ENCODE measurements around the gene SLCO1C1. TPM values are rescaled to one million over a fixed set of nuclear protein-coding genes. Genes with fewer than 3 reads are reported as not detected.

SLCO1C1 gene
- polyA plus RNA-seq, 2 donors, result 0.04 to 0.12 TPM

DNA sequence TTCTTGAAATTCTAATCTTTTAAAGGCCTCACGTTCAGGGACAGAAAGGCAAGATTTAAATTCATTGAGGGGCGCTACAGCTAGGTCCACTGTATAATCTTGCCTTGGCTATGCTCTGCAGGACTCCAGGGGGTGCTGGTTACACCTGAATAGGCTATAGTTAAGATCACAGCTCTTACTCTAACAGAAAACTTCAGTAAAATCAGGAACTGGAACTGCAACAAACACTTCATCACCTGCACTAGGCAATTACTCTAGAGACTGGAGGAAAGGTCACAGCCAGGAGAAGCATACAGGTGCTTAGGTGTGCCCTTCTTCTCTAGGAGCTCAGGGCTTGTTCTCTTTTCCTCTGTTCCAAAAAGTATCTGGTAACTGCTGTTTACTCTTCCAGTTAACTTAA lies 20.9 kb downstream of the SLCO1C1 start:
- no peaks in the 10 kb centered on the region for H3K9me3 ChIP-seq (ENCODE audit: control insufficient read depth in 2 of 2, insufficient read depth in 1 of 2, low read depth in 1 of 2, low read length in 1 of 2)
- H3K27ac ChIP-seq (ENCODE audit: low read depth in 2 of 2, low read length in 1 of 2), result no peak overlapping the region
- H3K4me1 ChIP-seq (ENCODE audit: control insufficient read depth in 2 of 2, insufficient read depth in 2 of 2, low read length in 1 of 2), result no peaks in the 10 kb centered on the region
- H3K27me3 ChIP-seq (ENCODE audit: control insufficient read depth in 1 of 2, insufficient read depth in 2 of 2, low read length in 2 of 2), result no peaks in the 10 kb centered on the region
- H3K36me3 ChIP-seq (ENCODE audit: control insufficient read depth in 2 of 2, insufficient read depth in 2 of 2, low read length in 1 of 2), result no peaks in the 10 kb centered on the region
- 56 to 58% methylated on average over 2 of the region's 2 CpGs for WGBS, 2 donors
- no peak overlapping the region for H3K4me3 ChIP-seq (ENCODE audit: low read depth in 1 of 2, low read length in 2 of 2)

DNA sequence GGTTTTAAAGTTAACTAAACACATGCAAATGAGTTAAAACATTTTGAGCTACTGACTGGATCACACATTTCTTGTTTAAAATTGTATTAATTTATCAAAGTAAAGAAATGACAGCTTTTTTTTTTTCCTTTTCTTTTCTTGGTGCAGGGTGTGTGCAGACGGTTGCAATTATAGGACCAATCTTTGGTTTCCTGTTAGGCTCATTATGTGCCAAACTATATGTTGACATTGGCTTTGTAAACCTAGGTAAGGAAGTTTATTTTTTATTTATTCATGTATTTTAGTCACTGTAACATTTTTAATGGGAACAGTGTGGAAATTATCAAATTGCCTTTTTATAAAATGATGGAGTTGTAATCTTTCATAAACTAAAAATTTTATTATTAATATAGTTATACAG lies 21.9 kb downstream of the SLCO1C1 start:
- no peaks in the 10 kb centered on the region for H3K9me3 ChIP-seq (ENCODE audit: control insufficient read depth in 2 of 2, insufficient read depth in 1 of 2, low read depth in 1 of 2, low read length in 1 of 2)
- no peak overlapping the region for H3K4me3 ChIP-seq (ENCODE audit: low read depth in 1 of 2, low read length in 2 of 2)
- no peaks in the 10 kb centered on the region for H3K36me3 ChIP-seq (ENCODE audit: control insufficient read depth in 2 of 2, insufficient read depth in 2 of 2, low read length in 1 of 2)
- H3K27ac ChIP-seq (ENCODE audit: low read depth in 2 of 2, low read length in 1 of 2), result no peak overlapping the region
- H3K4me1 ChIP-seq (ENCODE audit: control insufficient read depth in 2 of 2, insufficient read depth in 2 of 2, low read length in 1 of 2), result no peaks in the 10 kb centered on the region
- no peaks in the 10 kb centered on the region for H3K27me3 ChIP-seq (ENCODE audit: control insufficient read depth in 1 of 2, insufficient read depth in 2 of 2, low read length in 2 of 2)
- WGBS, 2 donors, result 43 to 49% methylated on average over 1 of the region's 1 CpG

DNA sequence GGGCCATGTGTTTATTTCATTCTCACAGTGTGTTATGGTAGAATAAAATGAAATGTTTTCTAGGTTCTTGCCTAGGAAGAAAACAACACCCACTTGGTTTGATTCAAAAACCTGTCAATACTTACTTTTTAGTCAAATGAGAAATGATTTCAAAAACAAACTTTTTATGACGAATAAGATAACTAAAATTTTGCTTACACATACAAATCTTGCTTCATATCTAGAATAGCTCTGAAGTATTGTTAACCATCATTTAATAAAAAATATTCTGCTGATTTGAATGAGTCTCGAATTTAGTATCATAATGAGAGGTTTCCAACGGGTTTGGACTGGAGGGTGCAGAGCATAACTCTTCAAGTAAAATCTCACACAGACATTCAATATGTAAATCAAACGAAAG lies 23.2 kb downstream of the SLCO1C1 start:
- 76 to 80% methylated on average over 4 of the region's 4 CpGs for WGBS, 2 donors
- H3K4me1 ChIP-seq (ENCODE audit: control insufficient read depth in 2 of 2, insufficient read depth in 2 of 2, low read length in 1 of 2), result no peaks in the 10 kb centered on the region
- no peaks in the 10 kb centered on the region for H3K36me3 ChIP-seq (ENCODE audit: control insufficient read depth in 2 of 2, insufficient read depth in 2 of 2, low read length in 1 of 2)
- H3K27ac ChIP-seq (ENCODE audit: low read depth in 2 of 2, low read length in 1 of 2), result no peak overlapping the region
- H3K27me3 ChIP-seq (ENCODE audit: control insufficient read depth in 1 of 2, insufficient read depth in 2 of 2, low read length in 2 of 2), result no peaks in the 10 kb centered on the region
- no peak overlapping the region for H3K4me3 ChIP-seq (ENCODE audit: low read depth in 1 of 2, low read length in 2 of 2)
- no peaks in the 10 kb centered on the region for H3K9me3 ChIP-seq (ENCODE audit: control insufficient read depth in 2 of 2, insufficient read depth in 1 of 2, low read depth in 1 of 2, low read length in 1 of 2)

DNA sequence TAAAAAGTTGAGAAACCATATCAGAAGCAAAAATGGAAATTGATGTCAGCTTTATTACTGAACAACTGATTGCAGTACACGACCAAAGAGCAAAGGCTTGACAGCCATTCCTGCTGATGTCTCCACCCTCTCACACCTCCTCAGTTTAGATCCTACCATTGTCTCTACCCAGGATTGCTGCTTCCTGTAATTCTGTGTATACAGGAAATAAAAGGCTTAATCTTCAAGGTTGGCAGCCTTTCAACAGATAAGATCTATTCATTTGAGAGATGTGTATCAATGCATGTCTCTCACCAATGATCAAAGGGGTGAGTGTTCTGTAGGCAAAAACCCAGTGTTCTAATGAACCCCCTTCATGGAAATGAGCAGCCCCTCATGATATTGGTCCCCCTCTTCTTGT lies 27.0 kb downstream of the SLCO1C1 start:
- H3K27ac ChIP-seq (ENCODE audit: low read depth in 2 of 2, low read length in 1 of 2), result no peak overlapping the region
- no peaks in the 10 kb centered on the region for H3K36me3 ChIP-seq (ENCODE audit: control insufficient read depth in 2 of 2, insufficient read depth in 2 of 2, low read length in 1 of 2)
- H3K4me3 ChIP-seq (ENCODE audit: low read depth in 1 of 2, low read length in 2 of 2), result no peak overlapping the region
- WGBS, 2 donors, result 32 to 36% methylated on average over 1 of the region's 1 CpG
- no peaks in the 10 kb centered on the region for H3K4me1 ChIP-seq (ENCODE audit: control insufficient read depth in 2 of 2, insufficient read depth in 2 of 2, low read length in 1 of 2)
- H3K9me3 ChIP-seq (ENCODE audit: control insufficient read depth in 2 of 2, insufficient read depth in 1 of 2, low read depth in 1 of 2, low read length in 1 of 2), result no peaks in the 10 kb centered on the region
- H3K27me3 ChIP-seq (ENCODE audit: control insufficient read depth in 1 of 2, insufficient read depth in 2 of 2, low read length in 2 of 2), result no peaks in the 10 kb centered on the region

DNA sequence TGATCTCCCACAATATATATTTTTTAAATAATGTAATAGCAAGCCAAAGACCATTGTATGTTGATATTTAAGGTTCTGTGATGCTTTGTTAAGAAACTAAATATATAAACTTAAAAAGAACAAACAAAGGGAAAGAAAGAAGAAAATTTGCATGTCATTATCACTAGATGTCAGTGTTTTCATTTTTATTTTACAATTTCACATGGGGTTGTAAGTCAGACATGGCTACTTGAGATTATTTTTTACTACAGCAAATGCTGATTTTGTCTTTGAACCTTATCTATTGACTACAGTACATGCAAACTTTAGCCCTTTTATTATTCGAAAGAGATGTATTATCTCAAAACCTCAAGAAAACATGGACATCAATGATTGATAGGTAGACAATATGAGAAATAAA lies 36.1 kb downstream of the SLCO1C1 start:
- no peak overlapping the region for H3K4me3 ChIP-seq (ENCODE audit: low read depth in 1 of 2, low read length in 2 of 2)
- 73 to 81% methylated on average over 1 of the region's 1 CpG for WGBS, 2 donors
- H3K4me1 ChIP-seq (ENCODE audit: control insufficient read depth in 2 of 2, insufficient read depth in 2 of 2, low read length in 1 of 2), result no peaks in the 10 kb centered on the region
- H3K9me3 ChIP-seq (ENCODE audit: control insufficient read depth in 2 of 2, insufficient read depth in 1 of 2, low read depth in 1 of 2, low read length in 1 of 2), result no peaks in the 10 kb centered on the region
- no peaks in the 10 kb centered on the region for H3K27me3 ChIP-seq (ENCODE audit: control insufficient read depth in 1 of 2, insufficient read depth in 2 of 2, low read length in 2 of 2)
- no peak overlapping the region for H3K27ac ChIP-seq (ENCODE audit: low read depth in 2 of 2, low read length in 1 of 2)
- no peaks in the 10 kb centered on the region for H3K36me3 ChIP-seq (ENCODE audit: control insufficient read depth in 2 of 2, insufficient read depth in 2 of 2, low read length in 1 of 2)

DNA sequence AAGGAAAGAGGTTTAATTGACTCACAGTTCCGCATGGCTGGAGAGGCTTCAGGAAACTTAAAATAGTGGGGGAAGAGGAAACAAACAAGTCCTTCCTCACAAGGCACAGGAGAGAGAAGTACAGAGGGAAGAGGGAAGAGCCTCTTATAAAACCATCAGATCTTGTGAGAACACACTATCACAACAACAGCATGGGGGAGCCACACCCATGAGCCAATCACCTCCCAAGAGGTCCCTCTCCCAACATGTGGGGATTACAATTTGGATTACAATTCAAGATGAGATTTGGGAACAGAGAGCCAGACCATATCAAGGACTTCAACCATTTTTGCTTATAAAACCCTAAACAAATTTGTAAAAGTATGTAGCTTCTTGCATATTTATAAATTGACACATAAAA lies 45.8 kb downstream of the SLCO1C1 start:
- H3K27ac ChIP-seq (ENCODE audit: low read depth in 2 of 2, low read length in 1 of 2), result no peak overlapping the region
- no peak overlapping the region for H3K4me3 ChIP-seq (ENCODE audit: low read depth in 1 of 2, low read length in 2 of 2)
- 85 to 86% methylated on average over 1 of the region's 1 CpG for WGBS, 2 donors

DNA sequence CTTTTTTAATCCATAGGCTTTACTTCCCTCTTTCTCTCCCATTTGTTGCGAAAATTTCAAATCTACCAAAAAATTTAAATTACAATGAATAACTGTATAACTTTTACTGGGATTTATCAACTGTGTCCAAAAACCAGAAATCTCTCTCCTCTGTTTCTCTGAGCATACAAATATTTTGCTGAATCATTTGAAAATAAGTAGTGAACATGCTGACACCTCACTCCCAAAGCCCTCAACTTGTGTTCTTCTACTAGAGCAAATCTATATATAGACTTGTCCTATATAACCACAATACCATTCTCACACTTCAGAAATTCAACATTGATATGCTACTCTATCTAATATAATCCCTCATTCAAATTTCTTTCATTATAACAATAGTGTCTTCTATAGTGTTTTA lies 53.1 kb downstream of the SLCO1C1 start:
- WGBS, 2 donors, result 91 to 92% methylated on average over 1 of the region's 1 CpG
- Histone ChIP-seq H3K36me3 (ENCODE audit: control insufficient read depth in 2 of 2, insufficient read depth in 2 of 2, low read length in 1 of 2) (no peaks in the 10 kb centered on the region), H3K27me3 (ENCODE audit: control insufficient read depth in 1 of 2, insufficient read depth in 2 of 2, low read length in 2 of 2) (no peaks in the 10 kb centered on the region), H3K27ac (ENCODE audit: low read depth in 2 of 2, low read length in 1 of 2) (no peak overlapping the region), H3K4me1 (ENCODE audit: control insufficient read depth in 2 of 2, insufficient read depth in 2 of 2, low read length in 1 of 2) (no peaks in the 10 kb centered on the region), H3K4me3 (ENCODE audit: low read depth in 1 of 2, low read length in 2 of 2) (no peak overlapping the region), H3K9me3 (ENCODE audit: control insufficient read depth in 2 of 2, insufficient read depth in 1 of 2, low read depth in 1 of 2, low read length in 1 of 2) (no peaks in the 10 kb centered on the region)

More for the DNA sequence above, 45.8 kb downstream of the SLCO1C1 start:
- Histone ChIP-seq H3K36me3 (ENCODE audit: control insufficient read depth in 2 of 2, insufficient read depth in 2 of 2, low read length in 1 of 2) (no peaks in the 10 kb centered on the region), H3K9me3 (ENCODE audit: control insufficient read depth in 2 of 2, insufficient read depth in 1 of 2, low read depth in 1 of 2, low read length in 1 of 2) (no peaks in the 10 kb centered on the region), H3K4me1 (ENCODE audit: control insufficient read depth in 2 of 2, insufficient read depth in 2 of 2, low read length in 1 of 2) (no peaks in the 10 kb centered on the region), H3K27me3 (ENCODE audit: control insufficient read depth in 1 of 2, insufficient read depth in 2 of 2, low read length in 2 of 2) (no peaks in the 10 kb centered on the region)

DNA sequence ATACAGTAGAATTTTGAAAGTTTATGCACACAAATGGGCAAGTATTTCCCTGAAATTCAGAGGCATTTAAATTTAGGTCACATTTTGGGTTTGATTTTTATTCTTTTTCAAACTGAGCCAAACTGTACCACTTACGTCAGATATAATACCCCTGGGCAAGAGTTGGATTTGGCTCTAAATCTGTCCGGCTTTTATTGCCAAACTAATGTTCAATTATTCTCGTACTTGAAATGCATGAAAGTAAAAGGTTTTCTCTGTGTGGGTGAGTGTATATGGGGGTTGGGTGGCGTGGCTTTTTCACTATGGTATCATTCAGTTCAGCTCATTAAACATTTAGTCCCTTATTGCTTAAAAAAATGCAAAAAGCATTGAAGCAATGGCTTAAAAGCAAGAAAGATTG lies 55.9 kb downstream of the SLCO1C1 start:
- Histone ChIP-seq H3K4me1 (ENCODE audit: control insufficient read depth in 2 of 2, insufficient read depth in 2 of 2, low read length in 1 of 2) (no peaks in the 10 kb centered on the region), H3K36me3 (ENCODE audit: control insufficient read depth in 2 of 2, insufficient read depth in 2 of 2, low read length in 1 of 2) (no peaks in the 10 kb centered on the region), H3K9me3 (ENCODE audit: control insufficient read depth in 2 of 2, insufficient read depth in 1 of 2, low read depth in 1 of 2, low read length in 1 of 2) (no peaks in the 10 kb centered on the region), H3K27ac (ENCODE audit: low read depth in 2 of 2, low read length in 1 of 2) (no peak overlapping the region), H3K27me3 (ENCODE audit: control insufficient read depth in 1 of 2, insufficient read depth in 2 of 2, low read length in 2 of 2) (no peaks in the 10 kb centered on the region), H3K4me3 (ENCODE audit: low read depth in 1 of 2, low read length in 2 of 2) (no peak overlapping the region)
- WGBS, 2 donors, result 48 to 57% methylated on average over 4 of the region's 4 CpGs

DNA sequence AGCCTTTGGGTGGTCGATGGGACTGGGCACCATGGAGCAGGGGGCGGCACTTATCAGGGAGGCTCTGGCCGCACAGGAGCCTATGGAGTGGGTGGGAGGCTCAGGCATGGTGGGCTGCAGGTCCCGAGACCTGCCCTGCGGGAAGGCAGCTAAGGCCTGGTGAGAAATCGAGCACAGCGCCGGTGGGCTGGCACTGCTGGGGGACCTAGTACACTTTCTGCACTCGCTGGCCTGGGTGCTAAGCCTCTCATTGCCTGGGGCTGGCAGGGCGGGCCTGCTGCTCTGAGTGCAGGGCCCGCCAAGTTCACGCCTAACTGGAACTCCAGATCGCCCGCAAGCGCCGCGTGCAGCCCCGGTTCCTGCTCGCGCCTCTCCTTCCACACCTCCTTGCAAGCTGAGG lies 82.3 kb downstream of the SLCO1C1 start:
- H3K4me3 ChIP-seq (ENCODE audit: low read depth in 1 of 2, low read length in 2 of 2), result no peak overlapping the region
- H3K27ac ChIP-seq (ENCODE audit: low read depth in 2 of 2, low read length in 1 of 2), result no peak overlapping the region
- no peaks in the 10 kb centered on the region for H3K4me1 ChIP-seq (ENCODE audit: control insufficient read depth in 2 of 2, insufficient read depth in 2 of 2, low read length in 1 of 2)
- 82 to 83% methylated on average over 17 to 20 of the region's 20 CpGs for WGBS, 2 donors
- no peaks in the 10 kb centered on the region for H3K36me3 ChIP-seq (ENCODE audit: control insufficient read depth in 2 of 2, insufficient read depth in 2 of 2, low read length in 1 of 2)
- no peaks in the 10 kb centered on the region for H3K27me3 ChIP-seq (ENCODE audit: control insufficient read depth in 1 of 2, insufficient read depth in 2 of 2, low read length in 2 of 2)
- H3K9me3 ChIP-seq (ENCODE audit: control insufficient read depth in 2 of 2, insufficient read depth in 1 of 2, low read depth in 1 of 2, low read length in 1 of 2), result no peaks in the 10 kb centered on the region

DNA sequence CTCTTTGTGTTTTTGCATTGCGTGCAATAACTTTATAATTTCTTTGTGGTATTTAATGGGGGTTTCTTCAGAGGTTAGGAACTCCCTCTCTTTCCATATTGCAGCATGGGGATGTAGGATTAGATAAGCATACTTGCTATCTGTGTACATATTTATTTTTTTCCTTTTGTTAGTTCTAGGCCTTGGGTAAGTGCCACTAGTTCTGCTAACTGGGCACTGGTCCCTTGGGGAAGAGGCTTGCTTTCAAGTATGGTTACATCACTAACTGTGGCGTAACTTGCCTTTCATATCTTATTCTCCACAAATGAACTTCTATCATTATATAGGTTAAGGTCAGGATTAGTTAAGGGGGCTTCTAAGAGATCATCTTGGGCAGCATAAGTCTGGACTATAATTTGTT lies 83.8 kb downstream of the SLCO1C1 start:
- Histone ChIP-seq H3K9me3 (ENCODE audit: control insufficient read depth in 2 of 2, insufficient read depth in 1 of 2, low read depth in 1 of 2, low read length in 1 of 2) (peaks cover 0 to 4% of the 10 kb centered on the region in 2 donors), H3K4me1 (ENCODE audit: control insufficient read depth in 2 of 2, insufficient read depth in 2 of 2, low read length in 1 of 2) (no peaks in the 10 kb centered on the region), H3K27me3 (ENCODE audit: control insufficient read depth in 1 of 2, insufficient read depth in 2 of 2, low read length in 2 of 2) (no peaks in the 10 kb centered on the region), H3K27ac (ENCODE audit: low read depth in 2 of 2, low read length in 1 of 2) (no peak overlapping the region), H3K4me3 (ENCODE audit: low read depth in 1 of 2, low read length in 2 of 2) (no peak overlapping the region), H3K36me3 (ENCODE audit: control insufficient read depth in 2 of 2, insufficient read depth in 2 of 2, low read length in 1 of 2) (no peaks in the 10 kb centered on the region)
- 86 to 88% methylated on average over 2 of the region's 2 CpGs for WGBS, 2 donors

Data from esophagus (tissue), 2 donors.